ENCODE data around the gene HS3ST1.

The HS3ST1 gene

GRCh38 chr4:11428231-11428898, at the start of gene HS3ST1:
Gene HS3ST1 (minus strand): TSS chr4:11428894. CDS start chr4:11400005, 28,889 bp downstream.
- DNase-seq, result no peak

- DNase-seq, result no peak
Observed at GRCh38 chr4:11475871-11476270, 47.2 kb upstream of the HS3ST1 start.

GRCh38 chr4:11474146-11474545, 45.5 kb upstream of the HS3ST1 start:
- no peak for DNase-seq

- no peak for DNase-seq
Observed at GRCh38 chr4:11472535-11472934, 43.8 kb upstream of the HS3ST1 start.

GRCh38 chr4:11471618-11472017, 42.9 kb upstream of the HS3ST1 start:
- no peak for DNase-seq

- DNase-seq, result no peak
Observed at GRCh38 chr4:11471046-11471441, 42.4 kb upstream of the HS3ST1 start.

DNA sequence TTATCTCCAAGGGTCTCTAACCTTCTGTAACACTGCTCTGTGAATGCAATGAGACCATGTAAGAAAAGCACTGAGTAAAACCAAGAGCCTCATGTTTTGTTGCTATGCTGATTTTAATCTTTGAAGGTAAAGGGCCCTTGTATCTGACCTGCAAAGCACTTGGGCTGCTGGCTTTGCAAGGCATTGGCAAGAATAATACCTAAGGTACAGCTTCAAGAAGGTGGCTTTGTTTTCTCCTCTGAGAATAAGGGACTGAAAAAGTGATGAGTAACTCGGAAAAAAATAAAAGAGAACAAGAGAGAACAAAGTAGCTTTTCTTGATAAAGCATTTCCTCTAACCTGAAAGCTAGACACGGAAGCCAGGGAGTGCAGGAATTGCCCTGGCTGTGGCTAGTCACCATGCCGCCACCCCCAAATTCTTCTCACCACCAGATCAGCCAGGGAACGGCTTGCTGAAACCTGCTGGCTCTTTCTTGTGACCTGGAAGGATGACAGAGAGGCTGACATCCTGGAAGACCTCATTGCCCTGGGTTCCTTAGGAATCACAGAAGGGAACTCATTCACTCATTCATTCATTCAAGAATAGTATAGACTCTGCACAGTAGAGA, 41.8 kb upstream of the HS3ST1 start:
- no peak for DNase-seq

GRCh38 chr4:11469650-11470437, 41.1 kb upstream of the HS3ST1 start:
- no peak for DNase-seq

- no peak for DNase-seq
Observed at GRCh38 chr4:11468901-11469300, 40.2 kb upstream of the HS3ST1 start.

DNA sequence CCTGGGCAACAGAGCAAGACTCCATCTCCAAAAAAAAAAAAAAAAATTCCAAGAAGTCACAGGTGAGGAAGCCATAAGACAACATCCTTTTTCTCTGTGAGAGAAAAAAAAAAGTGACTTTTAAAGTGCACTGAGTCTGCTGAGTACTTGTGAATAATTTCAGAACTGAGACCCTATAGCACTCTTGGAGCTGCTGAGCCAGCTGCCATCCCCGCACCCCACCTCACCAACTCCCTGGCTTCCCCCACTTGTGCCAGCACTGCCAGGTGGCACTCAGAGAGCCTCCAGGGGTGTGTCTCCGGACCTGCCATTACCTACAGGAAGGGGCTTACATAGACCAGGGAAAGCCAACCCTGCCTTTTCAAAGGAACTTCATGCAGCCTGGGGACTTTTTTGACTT, 39.2 kb upstream of the HS3ST1 start:
- no peak for DNase-seq

GRCh38 chr4:11463707-11464106, 35.0 kb upstream of the HS3ST1 start:
- no peak for DNase-seq

DNA sequence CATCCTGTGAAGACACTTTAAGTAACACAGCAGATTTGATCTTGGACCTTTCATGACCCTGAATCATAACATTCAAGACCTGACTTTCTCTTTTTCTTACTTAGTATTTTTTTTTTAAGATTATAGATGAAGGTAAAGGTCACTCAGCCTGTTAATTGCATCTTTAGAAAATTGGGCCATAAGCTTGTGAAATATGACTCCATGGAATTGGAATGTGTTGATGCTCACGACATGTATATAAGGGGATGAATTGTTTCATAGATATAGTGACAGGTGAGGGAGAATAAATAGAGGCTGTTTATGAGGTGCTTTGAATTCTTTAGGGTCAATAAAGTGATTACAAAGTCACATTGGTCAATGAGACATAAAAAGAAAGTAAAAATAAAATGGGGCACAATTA, 27.7 kb upstream of the HS3ST1 start:
- no peak for DNase-seq

DNA sequence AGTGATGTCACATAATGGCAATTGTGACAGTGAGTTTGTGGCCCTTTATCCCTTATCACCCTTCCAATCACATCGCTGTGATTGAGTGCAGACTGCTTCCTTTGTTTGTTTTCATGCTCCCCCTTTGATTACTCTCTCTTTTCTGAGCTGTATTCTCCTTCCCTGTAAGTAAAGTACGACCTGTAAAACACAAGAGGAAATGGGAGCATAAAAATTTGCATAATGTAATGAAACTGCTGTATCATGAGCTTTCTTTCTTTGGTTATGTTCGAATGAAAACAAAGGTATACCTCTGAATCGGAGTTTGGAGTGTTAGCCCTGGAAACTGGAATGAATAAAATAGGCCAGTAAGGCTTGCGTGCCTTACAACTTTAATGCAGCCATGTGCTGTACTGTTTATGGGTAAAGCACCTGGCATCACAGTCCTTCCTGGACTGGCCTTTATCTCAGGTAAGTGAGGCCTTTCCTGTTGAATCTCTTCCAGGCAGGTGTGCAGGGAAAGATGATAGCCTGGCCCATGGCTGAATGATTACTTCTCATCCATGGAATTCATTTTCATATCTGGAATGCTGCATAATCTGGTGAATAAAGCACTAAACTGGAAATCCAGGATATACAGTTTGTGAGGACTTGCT, 26.6 kb upstream of the HS3ST1 start:
- no peak for DNase-seq

- DNase-seq, result no peak
Observed at GRCh38 chr4:11451716-11452115, 23.0 kb upstream of the HS3ST1 start.

DNA sequence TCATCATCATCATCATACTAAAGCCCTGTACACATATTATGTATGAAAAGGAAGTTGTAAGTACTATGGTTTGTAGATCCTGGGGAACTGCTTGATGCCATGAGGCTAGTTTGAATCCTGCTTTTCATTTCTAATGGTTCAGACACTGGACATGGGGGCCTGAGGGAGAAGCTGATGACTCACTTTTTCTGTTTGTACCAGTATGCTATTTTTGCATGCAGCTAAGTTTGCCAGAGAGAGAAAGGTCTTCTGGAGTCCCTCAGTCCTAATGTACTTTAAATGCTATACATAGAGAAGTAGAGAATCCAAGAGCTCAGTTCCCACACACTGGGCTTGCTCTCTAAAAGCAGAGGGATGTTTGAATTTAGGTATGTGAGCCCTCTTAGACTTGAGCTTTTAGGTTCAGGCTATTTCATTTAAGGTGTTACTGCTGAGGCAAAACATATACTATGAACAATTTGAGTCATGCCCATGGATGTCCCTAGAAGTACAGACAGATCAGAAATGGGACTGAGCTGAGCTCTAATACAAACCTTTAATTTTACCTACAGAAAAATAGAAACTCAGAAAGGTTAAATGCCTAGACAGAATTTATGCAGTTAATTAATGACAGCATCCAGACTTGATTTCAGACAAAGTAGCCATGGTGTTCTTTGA, 17.6 kb upstream of the HS3ST1 start:
- DNase-seq, result no peak

GRCh38 chr4:11441194-11441556, 12.5 kb upstream of the HS3ST1 start:
- no peak for DNase-seq

DNA sequence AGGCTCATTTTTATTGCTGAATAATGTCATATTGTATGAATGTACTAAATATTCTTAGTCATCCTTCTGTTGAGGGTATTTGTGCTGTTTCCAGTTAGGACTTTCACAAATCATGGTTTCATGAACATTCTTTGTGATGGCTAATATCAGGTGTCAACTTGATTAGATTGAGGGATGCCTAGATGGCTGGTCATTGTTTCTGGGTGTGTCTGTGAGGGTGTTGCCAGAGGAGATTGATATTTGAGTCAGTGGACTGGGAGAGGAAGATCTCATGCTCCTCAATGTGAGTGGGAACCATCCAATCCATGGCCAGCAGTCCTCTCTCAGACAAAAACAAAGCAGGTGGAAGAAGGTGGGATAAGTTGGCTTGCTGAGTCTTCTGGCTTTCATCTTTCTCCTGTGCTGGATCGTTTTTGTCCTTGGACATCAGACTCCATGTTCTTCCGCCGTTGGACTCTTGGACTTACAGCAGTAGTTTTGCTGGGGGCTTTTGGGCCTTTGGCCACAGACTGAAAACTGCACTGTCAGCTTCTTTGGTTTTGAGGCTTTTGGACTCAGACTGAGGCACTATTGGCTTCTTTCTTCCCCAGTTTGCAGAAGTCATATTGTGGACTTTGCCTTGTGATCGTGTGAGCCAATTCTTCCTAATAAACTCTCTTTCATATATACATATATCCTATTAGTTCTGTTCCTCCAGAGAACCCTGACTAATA, 11.9 kb upstream of the HS3ST1 start:
- no peak for DNase-seq

DNA sequence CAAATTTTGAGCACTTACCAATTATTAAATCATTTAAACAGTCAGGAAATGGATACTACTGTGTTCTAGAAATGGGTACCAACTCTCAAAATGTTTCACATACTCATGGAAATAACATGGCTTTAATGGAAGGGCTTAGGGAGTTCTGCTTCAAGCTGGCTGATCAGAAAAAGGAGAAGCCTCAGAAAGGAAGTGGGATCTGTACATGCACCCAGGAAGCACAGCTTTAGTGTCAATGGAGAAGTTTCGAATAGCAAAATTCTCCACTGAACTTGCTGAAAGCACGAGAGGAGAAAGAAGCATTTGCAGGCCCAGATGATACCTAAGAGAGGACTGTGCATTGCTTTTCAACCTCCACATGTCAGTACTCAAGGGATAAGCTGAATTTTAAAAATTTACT, 11.1 kb upstream of the HS3ST1 start:
- DNase-seq, result no peak

DNA sequence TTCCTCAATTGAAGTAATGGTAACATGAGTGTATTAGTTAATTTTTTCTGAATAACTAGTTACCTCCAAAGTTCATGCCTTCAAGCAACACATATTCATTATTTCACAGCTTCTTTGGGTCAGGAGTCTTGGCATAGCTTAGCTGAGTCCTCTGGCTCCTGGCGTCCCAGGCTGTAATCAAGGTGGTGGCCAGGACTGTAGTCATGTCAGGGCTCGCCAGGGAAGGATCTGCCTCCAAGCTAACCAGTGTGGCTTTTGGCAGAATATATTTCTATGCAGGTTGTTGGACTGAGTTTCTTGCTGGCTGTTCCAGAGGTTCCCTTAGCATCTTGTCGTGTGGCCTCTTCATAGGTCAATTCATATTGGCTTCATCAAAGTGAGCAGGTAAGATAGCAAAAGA, 10.0 kb upstream of the HS3ST1 start:
- DNase-seq, result no peak

GRCh38 chr4:11436673-11437072, 8.0 kb upstream of the HS3ST1 start:
- DNase-seq, result no peak

GRCh38 chr4:11436084-11436483, 7.4 kb upstream of the HS3ST1 start:
- DNase-seq, result no peak

GRCh38 chr4:11435557-11435956, 6.9 kb upstream of the HS3ST1 start:
- DNase-seq, result no peak

GRCh38 chr4:11431111-11431510, 2.4 kb upstream of the HS3ST1 start:
- no peak for DNase-seq
